K562 (cell line): ENCODE results near the gene DEDD. TPM values are rescaled to one million over a fixed set of nuclear protein-coding genes. Genes with fewer than 3 reads are reported as not detected.
A peak's percentile ranks its signal among the peaks of the same experiment; 100 is the strongest.

ENCODE experiments used
- ARNT ChIP-seq, 2 experiments: fragments of 450-650 bp; IDR thresholded peaks; 2 replicates each; pipeline ENCODE4 v1.6.1; 2016; ENCODE audit warnings: mild to moderate bottlenecking in 1 of 2
- BRD9 ChIP-seq: fragments of 450-650 bp; IDR thresholded peaks from 2 replicates; pipeline ENCODE4 v1.6.1; 2018; ENCODE audit warnings: low read depth; ENCODE audit not compliant: partially characterized antibody
- CC2D1A ChIP-seq: fragments of 450-650 bp; IDR thresholded peaks from 2 replicates; pipeline ENCODE4 v1.6.1; 2017; ENCODE audit warnings: mild to moderate bottlenecking
- FUS ChIP-seq: fragments of 200-400 bp; formaldehyde crosslinking; optimal IDR thresholded peaks from 2 replicates; pipeline ENCODE3; 2017; ENCODE audit warnings: low read depth, low read length
- GABPB2 ChIP-seq: fragments of 250-450 bp; sonication (Bioruptor Pico); conservative IDR thresholded peaks from 2 replicates; pipeline ENCODE4 v1.5.1; 2021; ENCODE audit warnings: mild to moderate bottlenecking
- GTF2A2 ChIP-seq: IDR thresholded peaks from 2 replicates; pipeline ENCODE4 v1.6.1; 2016; ENCODE audit warnings: mild to moderate bottlenecking, missing genetic modification characterization, missing compliant biosample characterization
- KDM2B ChIP-seq: fragments of 250-450 bp; sonication (Bioruptor Pico); IDR thresholded peaks from 2 replicates; pipeline ENCODE4 v1.8.0; 2021; ENCODE audit warnings: mild to moderate bottlenecking, moderate library complexity
- MIER1 ChIP-seq: fragments of 450-650 bp; IDR thresholded peaks from 2 replicates; pipeline ENCODE4 v1.6.1; 2016; ENCODE audit warnings: antibody characterized with exemption, mild to moderate bottlenecking, low read depth
- MLLT1 ChIP-seq, 2 experiments: fragments of 450-650 bp; IDR thresholded peaks; 2 replicates each; pipeline ENCODE4 v1.6.1; 2016
- NFRKB ChIP-seq: fragments of 450-650 bp; IDR thresholded peaks from 2 replicates; pipeline ENCODE4 v1.6.1; 2016; ENCODE audit warnings: low read depth
- NUFIP1 ChIP-seq: fragments of 450-650 bp; IDR thresholded peaks from 2 replicates; pipeline ENCODE4 v1.6.1; 2018; ENCODE audit not compliant: partially characterized antibody
- PHB2 ChIP-seq: fragments of 450-650 bp; IDR thresholded peaks from 2 replicates; pipeline ENCODE4 v1.6.1; 2017; ENCODE audit warnings: low read depth
- SAP30 ChIP-seq: fragments of 200-600 bp; sonication (generic); IDR thresholded peaks from 2 replicates; pipeline ENCODE4 v1.6.1; 2012; ENCODE audit warnings: borderline replicate concordance, low read depth, mild to moderate bottlenecking, moderate library complexity, low read length, control low read depth, inconsistent platforms; ENCODE audit not compliant: insufficient read depth, poor library complexity, severe bottlenecking
- SMARCE1 ChIP-seq: fragments of 450-650 bp; IDR thresholded peaks from 2 replicates; pipeline ENCODE4 v1.7.1; 2016; ENCODE audit warnings: mild to moderate bottlenecking
- SUPT5H ChIP-seq: fragments of 450-650 bp; IDR thresholded peaks from 2 replicates; pipeline ENCODE4 v1.6.1; 2016
- TOE1 ChIP-seq, 2 experiments: fragments of 450-650 bp in 1 of 2; sonication (generic) in 1 of 2; formaldehyde crosslinking in 1 of 2; IDR thresholded peaks; 2 replicates each; pipeline versions ENCODE4 v1.7.1 to v1.8.0; 2016 to 2022; ENCODE audit warnings: borderline replicate concordance in 2 of 2, mild to moderate bottlenecking in 2 of 2, antibody characterized with exemption in 1 of 2, inconsistent platforms in 1 of 2, low read depth in 1 of 2, missing genetic modification reagents in 1 of 2, moderate library complexity in 1 of 2
- TRIM25 ChIP-seq: fragments of 450-650 bp; IDR thresholded peaks from 2 replicates; pipeline ENCODE4 v1.7.0; 2016; ENCODE audit warnings: borderline replicate concordance
- ZEB2 ChIP-seq: fragments of 450-650 bp; IDR thresholded peaks from 2 replicates; pipeline ENCODE4 v1.6.1; 2016
- ZNF263 ChIP-seq: sonication (generic); formaldehyde crosslinking; IDR thresholded peaks from 2 replicates; pipeline ENCODE4 v1.8.0; 2022; ENCODE audit warnings: mild to moderate bottlenecking, missing genetic modification reagents, borderline replicate concordance
- ZSCAN29 ChIP-seq: fragments of 450-650 bp; IDR thresholded peaks from 2 replicates; pipeline ENCODE4 v1.6.1; 2017
- polyA plus RNA-seq, 8 experiments: library from polyadenylated mRNA; depleted of rRNA in 4 of 8; stranded (reverse) in 5 of 8; unstranded in 3 of 8; fragments of >200 nt; fragmentation: Nextera tagmentation in 2 of 8; fragmentation: Illumina TruSeq in 1 of 8; extraction: Ambion mirVana in 2 of 8; extraction: Trizol in 1 of 8; gene quantifications; 2 replicates each; pipeline versions ENCODE4 v1.2.1 to v1.2.3, GENCODE V29; 2011 to 2014; ENCODE audit warnings: inconsistent platforms in 1 of 8, missing spikeins in 1 of 8
- total RNA-seq, 7 experiments: library from RNA; depleted of rRNA in 6 of 7; stranded (reverse); fragments of >200 nt in 6 of 7; fragmentation: Illumina TruSeq in 2 of 7; extraction: Trizol in 2 of 7; gene quantifications; 2 replicates each; pipeline versions ENCODE4 v1.2.1 to v1.2.3, GENCODE V29; 2011 to 2021; ENCODE audit warnings: low replicate concordance in 1 of 7
- TF ChIP-seq, protein P1 (sequence below): fragments of 450-650 bp; formaldehyde crosslinking; conservative IDR thresholded peaks from 2 replicates; pipeline ENCODE4 v1.4.0; 2022; ENCODE audit warnings: mild to moderate bottlenecking, missing genetic modification characterization
- TF ChIP-seq, protein P2 (sequence below): fragments of 450-650 bp; formaldehyde crosslinking; IDR thresholded peaks from 2 replicates; pipeline ENCODE4 v1.4.0; 2022; ENCODE audit warnings: missing genetic modification characterization

DEDD gene
- total and polyA plus RNA-seq, 9 of the 15 experiments (the other 6 are each of a cell fraction or from before 2014, with no cell fraction given): 11.6 to 41.0 (median 16.8) TPM

DNA sequence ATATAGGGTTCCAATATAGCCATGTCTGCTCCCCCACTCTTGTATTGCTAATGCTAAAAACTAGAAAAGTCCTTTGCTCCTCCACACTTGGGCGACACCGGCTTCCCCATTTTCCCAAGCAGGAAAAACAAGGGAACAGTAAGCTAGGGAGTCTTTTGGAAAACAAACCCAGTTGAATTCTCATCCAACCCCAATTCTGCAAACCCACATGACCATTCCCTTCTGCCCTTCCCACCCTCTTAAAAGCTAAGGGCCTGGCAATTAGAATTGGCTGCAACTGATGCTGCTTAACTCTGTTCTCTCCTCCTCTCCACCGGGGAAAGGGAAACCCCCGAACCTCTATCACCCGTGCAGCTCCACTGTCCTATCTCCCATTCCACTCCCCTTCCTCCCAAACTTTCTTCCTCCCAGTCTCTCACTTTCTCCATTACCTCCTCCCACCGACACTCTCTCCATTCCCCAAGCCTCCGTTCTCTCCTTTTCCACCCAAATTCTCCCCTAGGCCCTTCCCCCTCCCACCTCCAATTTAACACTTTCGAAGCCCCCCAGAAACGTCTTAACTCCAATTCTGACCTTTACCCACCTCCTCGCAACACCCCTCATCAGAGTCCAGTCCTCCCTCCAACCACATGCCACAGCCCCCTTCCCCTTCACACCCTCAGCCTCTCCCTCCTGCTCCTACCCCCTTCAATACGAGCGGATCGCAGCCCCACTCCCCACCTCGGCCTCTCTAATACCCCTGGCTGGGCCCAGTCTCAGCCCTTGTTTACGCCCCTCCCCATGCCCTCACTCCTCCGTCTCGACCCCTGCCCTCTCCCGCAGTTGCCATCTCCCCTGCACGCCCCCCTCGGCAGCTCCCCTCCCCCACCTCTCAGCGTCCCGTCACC lies 701 bp downstream of the DEDD start (continued):
- TF ChIP-seq MIER1 (peak; percentile 70; the same call in 1 of the 2 replicates), BRD9 (peak; percentile 53), ZEB2 (0 out of 2 replicates have a peak, but pooled peaks have one; percentile 59), GABPB2 (CRISPR knock-in tag) (no peak), ARNT (IDR thresholded peaks at IDR 0.05) (peak; percentile 51 to 70; a peak in 2 of 4 replicates), NFRKB (peak; percentile 23; the same call in 1 of the 2 replicates), SMARCE1 (peak; percentile 70), PHB2 (0 out of 2 replicates have a peak, but pooled peaks have one; percentile 28), KDM2B (CRISPR knock-in tag) (no peak), SUPT5H (peak; percentile 23), CC2D1A (peak; percentile 80), TRIM25 (peak; percentile 97; the same call in 1 of the 2 replicates), NUFIP1 (no peak), ZSCAN29 (no peak), GTF2A2 (0 out of 2 replicates have a peak, but pooled peaks have one; percentile 22), MLLT1 (IDR thresholded peaks at IDR 0.05) (peak; percentile 67 to 89), TOE1 (IDR thresholded peaks at IDR 0.05; ENCODE audit: borderline replicate concordance) (peak; percentile 73; the same call in 1 of the 2 replicates), TOE1 (CRISPR knock-in tag; IDR thresholded peaks at IDR 0.05; ENCODE audit: borderline replicate concordance, low read depth) (no peak), SAP30 (peak; percentile 31), ZNF263 (peak; percentile 90), FUS (no peak)
- TF ChIP-seq, protein P1, sequence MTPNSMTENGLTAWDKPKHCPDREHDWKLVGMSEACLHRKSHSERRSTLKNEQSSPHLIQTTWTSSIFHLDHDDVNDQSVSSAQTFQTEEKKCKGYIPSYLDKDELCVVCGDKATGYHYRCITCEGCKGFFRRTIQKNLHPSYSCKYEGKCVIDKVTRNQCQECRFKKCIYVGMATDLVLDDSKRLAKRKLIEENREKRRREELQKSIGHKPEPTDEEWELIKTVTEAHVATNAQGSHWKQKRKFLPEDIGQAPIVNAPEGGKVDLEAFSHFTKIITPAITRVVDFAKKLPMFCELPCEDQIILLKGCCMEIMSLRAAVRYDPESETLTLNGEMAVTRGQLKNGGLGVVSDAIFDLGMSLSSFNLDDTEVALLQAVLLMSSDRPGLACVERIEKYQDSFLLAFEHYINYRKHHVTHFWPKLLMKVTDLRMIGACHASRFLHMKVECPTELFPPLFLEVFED (CRISPR knock-in tag): peak; percentile 78; the same call in 1 of the 2 replicates
- TF ChIP-seq, protein P2, sequence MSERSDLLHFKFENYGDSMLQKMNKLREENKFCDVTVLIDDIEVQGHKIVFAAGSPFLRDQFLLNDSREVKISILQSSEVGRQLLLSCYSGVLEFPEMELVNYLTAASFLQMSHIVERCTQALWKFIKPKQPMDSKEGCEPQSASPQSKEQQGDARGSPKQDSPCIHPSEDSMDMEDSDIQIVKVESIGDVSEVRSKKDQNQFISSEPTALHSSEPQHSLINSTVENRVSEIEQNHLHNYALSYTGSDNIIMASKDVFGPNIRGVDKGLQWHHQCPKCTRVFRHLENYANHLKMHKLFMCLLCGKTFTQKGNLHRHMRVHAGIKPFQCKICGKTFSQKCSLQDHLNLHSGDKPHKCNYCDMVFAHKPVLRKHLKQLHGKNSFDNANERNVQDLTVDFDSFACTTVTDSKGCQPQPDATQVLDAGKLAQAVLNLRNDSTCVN (CRISPR knock-in tag): peak; percentile 9; the same call in 1 of the 2 replicates
